ENCODE data around the gene ZNF235.
"Not testable (repeated sequence)": the region's sequence is repeated elsewhere in the genome, so short reads cannot be mapped to it uniquely, and the experiment has no call there.

The ZNF235 gene

GRCh38 chr19:44304659-44305193 is at the start of gene ZNF235:
Gene ZNF235 (minus strand): TSS chr19:44305025. CDS start chr19:44303404, 1,621 bp downstream.
- peak; percentile 8 to 85 for DNase-seq

GRCh38 chr19:44346556-44346955 is 41.7 kb upstream of the ZNF235 start:
- DNase-seq = peak in 1 of 2 experiments; percentile 13

GRCh38 chr19:44345959-44346358 is 41.1 kb upstream of the ZNF235 start:
- DNase-seq = peak in 1 of 2 experiments; percentile 19

GRCh38 chr19:44344255-44344654 is 39.4 kb upstream of the ZNF235 start:
- no peak for DNase-seq

- DNase-seq = no peak
These were observed 37.0 kb upstream of the ZNF235 start for GRCh38 chr19:44341794-44342193.

GRCh38 chr19:44334639-44335038 is 29.8 kb upstream of the ZNF235 start:
- not testable (repeated sequence) for DNase-seq

- DNase-seq = no peak
These were observed 27.3 kb upstream of the ZNF235 start for GRCh38 chr19:44332145-44332544.

- no peak for DNase-seq
These were observed 11.1 kb upstream of the ZNF235 start for GRCh38 chr19:44315883-44316282.

- DNase-seq = no peak
These were observed 8.4 kb upstream of the ZNF235 start for GRCh38 chr19:44313231-44313630.

- DNase-seq = no peak
These were observed 3.2 kb upstream of the ZNF235 start for GRCh38 chr19:44308011-44308410.

- no peak for DNase-seq
These were observed 1.5 kb upstream of the ZNF235 start for GRCh38 chr19:44306283-44306682.

GRCh38 chr19:44305457-44305856 is 632 bp upstream of the ZNF235 start:
- DNase-seq = no peak

- no peak for DNase-seq
These were observed 753 bp downstream of the ZNF235 start for GRCh38 chr19:44303976-44304568.

- no peak for DNase-seq
These were observed 1.5 kb downstream of the ZNF235 start for GRCh38 chr19:44303320-44303719.

GRCh38 chr19:44284968-44285367 is 19.9 kb downstream of the ZNF235 start:
- no peak for DNase-seq

- DNase-seq = no peak
These were observed 22.0 kb downstream of the ZNF235 start for GRCh38 chr19:44282846-44283245.

GRCh38 chr19:44280916-44281315 is 23.9 kb downstream of the ZNF235 start:
- no peak for DNase-seq

- DNase-seq = no peak
These were observed 26.6 kb downstream of the ZNF235 start for GRCh38 chr19:44278181-44278690.

GRCh38 chr19:44277331-44277730 is 27.5 kb downstream of the ZNF235 start:
- no peak for DNase-seq

GRCh38 chr19:44260695-44261446 is 44.0 kb downstream of the ZNF235 start:
- no peak for DNase-seq

GRCh38 chr19:44260343-44260681 is 44.5 kb downstream of the ZNF235 start:
- no peak for DNase-seq

GRCh38 chr19:44258835-44259413 is 45.9 kb downstream of the ZNF235 start:
- DNase-seq = no peak

- DNase-seq = no peak
These were observed 46.7 kb downstream of the ZNF235 start for GRCh38 chr19:44258136-44258535.

Measured in cerebellar nuclear complex (tissue), 1 donor.